ENCODE results near the gene TANK. TPM values are rescaled to one million over a fixed set of nuclear protein-coding genes. Genes with fewer than 3 reads are reported as not detected.
A peak's percentile ranks its signal among the peaks of the same experiment; 100 is the strongest.

Gene TANK
- total and polyA plus RNA-seq, 2 of the 13 experiments (the other 11 are each of a cell fraction or from before 2014, with no cell fraction given): 66.9 to 96.1 TPM

- peak; percentile 84 for TF ChIP-seq ARID5B (CRISPR knock-in tag; IDR thresholded peaks at IDR 0.05)
- TF ChIP-seq HNRNPH1 (optimal IDR thresholded peaks at IDR 0.05; ENCODE audit: low read depth, low read length): no peak
- peak; percentile 66; the same call in 1 of the 2 replicates for TF ChIP-seq FOXJ3 (CRISPR knock-in tag; IDR thresholded peaks at IDR 0.05; ENCODE audit: borderline replicate concordance)
- no peak for TF ChIP-seq ATF4 (CRISPR knock-in tag; IDR thresholded peaks at IDR 0.05)
- TF ChIP-seq EHMT2 (IDR thresholded peaks at IDR 0.05; ENCODE audit: borderline replicate concordance, low read depth, low read length): 0 out of 2 replicates have a peak, but pooled peaks have one; percentile 65
- no peak; the same call in 1 of the 2 replicates for TF ChIP-seq MTA1 (CRISPR knock-in tag; IDR thresholded peaks at IDR 0.05; ENCODE audit: borderline replicate concordance)
- TF ChIP-seq RXRA (CRISPR knock-in tag; IDR thresholded peaks at IDR 0.05): peak; percentile 48; the same call in 1 of the 2 replicates
- TF ChIP-seq HNF4A (CRISPR knock-in tag; IDR thresholded peaks at IDR 0.05): peak; percentile 87
- TF ChIP-seq POLR2AphosphoS5 (IDR thresholded peaks at IDR 0.05; ENCODE audit: low read depth, low read length): no peak
- no peak for TF ChIP-seq EED (CRISPR knock-in tag; IDR thresholded peaks at IDR 0.05)
- no peak for TF ChIP-seq RFX3 (CRISPR knock-in tag; IDR thresholded peaks at IDR 0.05)
- TF ChIP-seq ZBED4 (CRISPR knock-in tag; IDR thresholded peaks at IDR 0.05; ENCODE audit: borderline replicate concordance): no peak
- TF ChIP-seq CEBPB (IDR thresholded peaks at IDR 0.05; ENCODE audit: borderline replicate concordance, low read depth, low read length): no peak
- TF ChIP-seq CBX5 (CRISPR knock-in tag; IDR thresholded peaks at IDR 0.05; ENCODE audit: borderline replicate concordance): peak; percentile 57; the same call in 1 of the 2 replicates
- TF ChIP-seq ZNF225 (CRISPR knock-in tag; IDR thresholded peaks at IDR 0.05): no peak
- no peak for TF ChIP-seq ZNF7 (CRISPR knock-in tag; IDR thresholded peaks at IDR 0.05)
- TF ChIP-seq MXD1 (CRISPR knock-in tag; IDR thresholded peaks at IDR 0.05): no peak
- no peak for TF ChIP-seq DNMT3B (CRISPR knock-in tag; conservative IDR thresholded peaks at IDR 0.05)
- TF ChIP-seq CBFB (CRISPR knock-in tag; IDR thresholded peaks at IDR 0.05): 0 out of 2 replicates have a peak, but pooled peaks have one; percentile 22
- TF ChIP-seq ZMAT5 (CRISPR knock-in tag; IDR thresholded peaks at IDR 0.05; ENCODE audit: borderline replicate concordance, low read depth): no peak
Measured at GRCh38 chr2:161115605-161116380, 44.4 kb upstream of the TANK start (continued).

Data from HepG2 (cell line).